PC-9 (cell line): Measurements from ENCODE around the gene RNF40.

Source experiments
- EZH2 ChIP-seq: fragments of 200-600 bp; sonication (generic); IDR thresholded peaks from 2 replicates; pipeline ENCODE4 v1.8.0; 2017; ENCODE audit warnings: antibody characterized with exemption, low read depth
- TF ChIP-seq, protein P1 (sequence below): fragments of 200-600 bp; sonication (generic); conservative IDR thresholded peaks from 2 replicates; pipeline ENCODE4 v1.6.1; 2017; ENCODE audit warnings: mixed run types, antibody characterized with exemption, mild to moderate bottlenecking, moderate library complexity

DNA sequence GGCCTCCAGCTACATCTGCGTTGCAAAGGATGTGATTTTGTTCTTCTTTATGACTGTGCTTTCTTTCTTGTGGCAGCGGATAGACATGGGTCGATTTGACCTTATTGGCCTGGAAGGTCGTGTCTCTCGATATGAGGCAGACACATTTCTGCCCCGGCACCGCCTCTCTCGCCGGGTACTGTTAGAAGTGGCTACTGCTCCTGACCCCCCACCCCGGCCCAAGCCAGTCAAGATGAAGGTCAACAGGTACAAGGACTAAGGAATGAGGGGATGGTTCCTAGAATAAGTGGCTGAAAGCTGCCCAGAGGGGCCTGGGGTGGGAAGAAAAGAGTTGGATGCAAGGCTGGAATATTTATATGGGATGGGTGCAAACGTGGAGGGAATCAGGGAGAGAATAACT, 42.0 kb upstream of the RNF40 start:
- TF ChIP-seq, protein P1, sequence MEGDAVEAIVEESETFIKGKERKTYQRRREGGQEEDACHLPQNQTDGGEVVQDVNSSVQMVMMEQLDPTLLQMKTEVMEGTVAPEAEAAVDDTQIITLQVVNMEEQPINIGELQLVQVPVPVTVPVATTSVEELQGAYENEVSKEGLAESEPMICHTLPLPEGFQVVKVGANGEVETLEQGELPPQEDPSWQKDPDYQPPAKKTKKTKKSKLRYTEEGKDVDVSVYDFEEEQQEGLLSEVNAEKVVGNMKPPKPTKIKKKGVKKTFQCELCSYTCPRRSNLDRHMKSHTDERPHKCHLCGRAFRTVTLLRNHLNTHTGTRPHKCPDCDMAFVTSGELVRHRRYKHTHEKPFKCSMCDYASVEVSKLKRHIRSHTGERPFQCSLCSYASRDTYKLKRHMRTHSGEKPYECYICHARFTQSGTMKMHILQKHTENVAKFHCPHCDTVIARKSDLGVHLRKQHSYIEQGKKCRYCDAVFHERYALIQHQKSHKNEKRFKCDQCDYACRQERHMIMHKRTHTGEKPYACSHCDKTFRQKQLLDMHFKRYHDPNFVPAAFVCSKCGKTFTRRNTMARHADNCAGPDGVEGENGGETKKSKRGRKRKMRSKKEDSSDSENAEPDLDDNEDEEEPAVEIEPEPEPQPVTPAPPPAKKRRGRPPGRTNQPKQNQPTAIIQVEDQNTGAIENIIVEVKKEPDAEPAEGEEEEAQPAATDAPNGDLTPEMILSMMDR: no peak
- TF ChIP-seq EZH2: no peak
